Natural killer cell (primary cell): ENCODE measurements around the gene ADAMTS18. TPM values are rescaled to one million over a fixed set of nuclear protein-coding genes. Genes with fewer than 3 reads are reported as not detected.

Experiments used
- ATAC-seq, 3 donors: fragments of 150-1000 bp in 2 of 3; fragments of 200-7000 bp in 1 of 3; cut with Tn5 transposase; 1 replicate in 1 of 3; 2 replicates in 2 of 3; pipeline ENCODE4 v1.10.0; 2021; ENCODE audit warnings: mild to moderate bottlenecking in 2 of 3, moderate library complexity in 2 of 3
- DNase-seq, 2 donors: peaks; one replicate each; pipeline versions ENCODE4 v3.0.0 to v3.0.0-alpha.2; 2013 to 2021; ENCODE audit warnings: mixed read lengths in 1 of 2
- H3K27ac ChIP-seq: one replicate; pipeline ENCODE4 v1.5.1; 2013; ENCODE audit warnings: mild to moderate bottlenecking, low read length
- H3K27me3 ChIP-seq: one replicate; pipeline ENCODE4 v1.6.1; 2013; ENCODE audit warnings: low read length; ENCODE audit not compliant: control insufficient read depth, insufficient read depth
- H3K36me3 ChIP-seq: one replicate; pipeline ENCODE4 v1.6.1; 2013; ENCODE audit warnings: low read length; ENCODE audit not compliant: control insufficient read depth, insufficient read depth
- H3K4me1 ChIP-seq: one replicate; pipeline ENCODE4 v1.6.1; 2013; ENCODE audit warnings: low read length; ENCODE audit not compliant: control insufficient read depth, insufficient read depth
- H3K4me3 ChIP-seq: one replicate; pipeline ENCODE4 v1.5.1; 2013; ENCODE audit warnings: low read length
- H3K9me3 ChIP-seq: one replicate; pipeline ENCODE4 v1.6.1; 2013; ENCODE audit warnings: low read length; ENCODE audit not compliant: control insufficient read depth, insufficient read depth
- H3K27ac Mint-ChIP-seq, 2 donors: one replicate each; pipeline ENCODE4 v1.8.0; 2022; ENCODE audit warnings: mild to moderate bottlenecking in 2 of 2, mixed read lengths in 2 of 2, moderate library complexity in 1 of 2
- H3K27me3 Mint-ChIP-seq, 2 donors: one replicate each; pipeline ENCODE4 v1.8.0; 2022; ENCODE audit warnings: low read depth in 2 of 2, mixed read lengths in 2 of 2
- H3K36me3 Mint-ChIP-seq: one replicate; pipeline ENCODE4 v1.8.0; 2022; ENCODE audit warnings: mixed read lengths
- H3K4me1 Mint-ChIP-seq, 2 donors: one replicate each; pipeline ENCODE4 v1.8.0; 2022; ENCODE audit warnings: mixed read lengths in 2 of 2
- H3K4me3 Mint-ChIP-seq: one replicate; pipeline ENCODE4 v1.8.0; 2022; ENCODE audit warnings: mild to moderate bottlenecking, moderate library complexity, mixed read lengths
- H3K9me3 Mint-ChIP-seq, 2 donors: one replicate each; pipeline ENCODE4 v1.8.0; 2022; ENCODE audit warnings: mixed read lengths in 2 of 2
- WGBS: methylation state at CpG from one replicate; pipeline ENCODE4 v1.1.7; 2013; ENCODE audit warnings: missing lambda C conversion rate; ENCODE audit not compliant: insufficient coverage; 5-methylcytosine and 5-hydroxymethylcytosine counted together
- intact Hi-C: fragments of 100-400 bp; cut with micrococcal nuclease; formaldehyde crosslinking; loops from one replicate; pipeline ENCODE4 v1.14.2; 2022
- total RNA-seq, 4 donors: library from RNA; stranded (reverse); fragments of 120-200 nt in 1 of 4; gene quantifications; one replicate each; pipeline versions ENCODE4 v1.2.3 to v1.2.4, GENCODE V29; 2013 to 2022
- TF ChIP-seq, protein P1 (sequence below): fragments of 200-600 bp; IDR thresholded peaks from one replicate; pipeline ENCODE4 v1.8.0; 2022; ENCODE audit warnings: antibody characterized with exemption

ADAMTS18 gene
- total RNA-seq, 3 donors from 2014 or later (not counting 1 experiment from before 2014, with no cell fraction given) = not detected

DNA sequence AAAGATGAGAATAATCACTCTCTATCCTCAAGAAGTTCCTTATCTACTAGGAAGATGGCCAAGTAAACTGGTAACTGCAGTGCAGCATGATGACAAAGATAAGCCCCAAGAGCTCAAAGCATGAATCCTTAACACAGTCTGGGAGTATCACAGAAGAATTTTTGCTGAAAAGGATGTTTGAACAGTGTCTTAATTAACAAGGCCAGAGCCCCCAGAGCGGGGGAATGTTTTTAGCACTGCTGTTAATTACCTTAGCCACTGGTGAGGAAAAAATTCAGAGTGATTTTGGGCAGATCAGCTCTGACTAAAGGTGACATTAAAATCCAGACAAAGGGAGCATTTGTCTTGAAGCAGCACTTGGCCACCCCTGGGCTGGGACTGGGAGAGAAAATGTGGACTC, 30.1 kb downstream of the ADAMTS18 start:
- 77% methylated on average over 1 of the region's 1 CpG for WGBS
- no peak overlapping the region for H3K27ac Mint-ChIP-seq
- no peaks in the 10 kb centered on the region for H3K9me3 ChIP-seq
- H3K36me3 ChIP-seq = no peaks in the 10 kb centered on the region
- H3K27me3 ChIP-seq = no peaks in the 10 kb centered on the region
- DNase-seq (no peak), ATAC-seq (no peak)
- intact Hi-C loops = no loop called here
- TF ChIP-seq, protein P1, sequence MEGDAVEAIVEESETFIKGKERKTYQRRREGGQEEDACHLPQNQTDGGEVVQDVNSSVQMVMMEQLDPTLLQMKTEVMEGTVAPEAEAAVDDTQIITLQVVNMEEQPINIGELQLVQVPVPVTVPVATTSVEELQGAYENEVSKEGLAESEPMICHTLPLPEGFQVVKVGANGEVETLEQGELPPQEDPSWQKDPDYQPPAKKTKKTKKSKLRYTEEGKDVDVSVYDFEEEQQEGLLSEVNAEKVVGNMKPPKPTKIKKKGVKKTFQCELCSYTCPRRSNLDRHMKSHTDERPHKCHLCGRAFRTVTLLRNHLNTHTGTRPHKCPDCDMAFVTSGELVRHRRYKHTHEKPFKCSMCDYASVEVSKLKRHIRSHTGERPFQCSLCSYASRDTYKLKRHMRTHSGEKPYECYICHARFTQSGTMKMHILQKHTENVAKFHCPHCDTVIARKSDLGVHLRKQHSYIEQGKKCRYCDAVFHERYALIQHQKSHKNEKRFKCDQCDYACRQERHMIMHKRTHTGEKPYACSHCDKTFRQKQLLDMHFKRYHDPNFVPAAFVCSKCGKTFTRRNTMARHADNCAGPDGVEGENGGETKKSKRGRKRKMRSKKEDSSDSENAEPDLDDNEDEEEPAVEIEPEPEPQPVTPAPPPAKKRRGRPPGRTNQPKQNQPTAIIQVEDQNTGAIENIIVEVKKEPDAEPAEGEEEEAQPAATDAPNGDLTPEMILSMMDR = no peak
- no peak overlapping the region for H3K4me3 Mint-ChIP-seq
- H3K4me1 ChIP-seq = no peaks in the 10 kb centered on the region
- no peak overlapping the region for H3K4me3 ChIP-seq
- peaks cover 2% of the 10 kb centered on the region in 2 donors for H3K9me3 Mint-ChIP-seq
- peaks cover 22 to 49% of the 10 kb centered on the region in 2 donors for H3K27me3 Mint-ChIP-seq
- no peak overlapping the region for H3K27ac ChIP-seq
- H3K36me3 Mint-ChIP-seq = no peaks in the 10 kb centered on the region
- H3K4me1 Mint-ChIP-seq = peaks cover 0 to 6% of the 10 kb centered on the region in 2 donors

DNA sequence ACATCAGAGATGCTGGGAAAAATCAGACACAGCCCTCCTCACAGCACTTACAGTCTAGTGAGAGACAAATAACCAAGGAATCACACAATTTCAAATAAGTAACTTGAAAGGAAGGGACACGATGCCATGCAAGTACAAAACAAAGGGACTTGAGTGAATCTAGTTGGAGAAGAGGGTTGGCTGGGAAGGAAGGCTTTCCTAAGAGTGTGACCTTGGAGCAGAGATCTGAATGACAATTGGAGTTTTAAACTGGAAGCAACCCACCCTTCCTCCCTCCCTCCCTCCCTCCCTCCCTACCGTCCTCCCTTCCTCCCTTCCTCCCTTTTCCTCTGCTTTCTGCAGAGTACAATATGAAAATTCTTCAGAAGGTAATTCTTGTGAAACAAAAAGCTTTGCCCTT, 31.1 kb downstream of the ADAMTS18 start:
- ATAC-seq = no peak
- Mint-ChIP-seq H3K4me1 (peaks cover 0 to 6% of the 10 kb centered on the region in 2 donors), H3K4me3 (no peak overlapping the region), H3K27me3 (peaks cover 22 to 53% of the 10 kb centered on the region in 2 donors), H3K36me3 (no peaks in the 10 kb centered on the region), H3K9me3 (peaks cover 2% of the 10 kb centered on the region in 2 donors), H3K27ac (no peak overlapping the region)
- Histone ChIP-seq H3K27ac (no peak overlapping the region), H3K9me3 (no peaks in the 10 kb centered on the region), H3K4me1 (no peaks in the 10 kb centered on the region), H3K4me3 (no peak overlapping the region), H3K36me3 (no peaks in the 10 kb centered on the region), H3K27me3 (no peaks in the 10 kb centered on the region)
- 42% methylated on average over 2 of the region's 2 CpGs for WGBS
- intact Hi-C loops = no loop called here
- TF ChIP-seq, protein P1 = no peak
- no peak for DNase-seq

DNA sequence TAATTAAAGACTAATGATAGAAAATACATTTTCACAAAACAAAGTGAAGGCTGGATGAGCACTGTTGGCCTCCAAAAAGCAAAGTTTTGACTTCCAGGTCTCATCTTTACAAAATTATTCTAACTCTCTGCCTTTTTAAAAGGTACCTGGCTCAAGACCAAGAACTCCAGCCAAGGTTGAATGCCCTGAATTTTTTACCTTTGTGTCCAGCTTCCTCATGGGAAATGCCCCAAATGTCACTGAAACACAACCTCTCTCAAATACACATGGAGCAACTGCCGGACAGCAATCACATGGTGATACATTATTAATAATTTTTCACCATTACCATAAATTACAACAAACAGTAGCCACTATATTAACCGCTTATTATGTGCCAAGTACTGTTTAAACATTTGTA, 32.2 kb downstream of the ADAMTS18 start:
- Mint-ChIP-seq H3K27ac (no peak overlapping the region), H3K36me3 (no peaks in the 10 kb centered on the region), H3K4me1 (no peaks in the 10 kb centered on the region), H3K4me3 (no peak overlapping the region), H3K27me3 (peaks cover 25 to 54% of the 10 kb centered on the region in 2 donors), H3K9me3 (peaks cover 2% of the 10 kb centered on the region in 2 donors)
- 88% methylated on average over 1 of the region's 2 CpGs for WGBS
- DNase-seq (no peak), ATAC-seq (no peak)
- no peak overlapping the region for H3K4me3 ChIP-seq
- no peaks in the 10 kb centered on the region for H3K4me1 ChIP-seq
- TF ChIP-seq, protein P1 = no peak
- no peaks in the 10 kb centered on the region for H3K27me3 ChIP-seq
- intact Hi-C loops = no loop called here
- no peaks in the 10 kb centered on the region for H3K9me3 ChIP-seq
- no peak overlapping the region for H3K27ac ChIP-seq
- no peaks in the 10 kb centered on the region for H3K36me3 ChIP-seq

DNA sequence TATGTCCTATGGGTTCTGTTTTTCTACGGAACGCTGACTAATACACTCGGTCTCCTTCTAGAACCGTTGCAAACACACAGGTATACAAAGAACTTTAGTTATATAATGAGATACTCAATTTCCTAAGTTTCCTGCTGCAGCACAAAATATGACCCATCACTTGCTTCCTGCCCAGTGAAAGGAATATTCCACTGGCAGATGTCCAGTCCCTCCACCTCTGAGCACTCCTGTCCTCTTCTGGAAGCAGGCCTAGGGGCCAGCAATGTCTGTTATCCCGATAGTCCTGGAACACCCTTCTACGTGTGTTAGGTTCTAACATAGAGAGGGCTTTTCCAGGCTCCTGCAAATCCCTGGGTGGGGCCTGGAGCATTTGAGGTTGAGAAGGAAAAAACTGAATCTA, 32.7 kb downstream of the ADAMTS18 start:
- TF ChIP-seq, protein P1 = no peak
- DNase-seq (no peak), ATAC-seq (no peak)
- H3K4me3 ChIP-seq = no peak overlapping the region
- no peak overlapping the region for H3K27ac ChIP-seq
- H3K9me3 Mint-ChIP-seq = peaks cover 1 to 2% of the 10 kb centered on the region in 2 donors
- intact Hi-C loops = no loop called here
- H3K4me1 ChIP-seq = no peaks in the 10 kb centered on the region
- H3K4me3 Mint-ChIP-seq = no peak overlapping the region
- H3K9me3 ChIP-seq = no peaks in the 10 kb centered on the region
- H3K27me3 ChIP-seq = no peaks in the 10 kb centered on the region
- H3K27ac Mint-ChIP-seq = no peak overlapping the region
- no peaks in the 10 kb centered on the region for H3K36me3 ChIP-seq
- H3K27me3 Mint-ChIP-seq = peaks cover 23 to 54% of the 10 kb centered on the region in 2 donors
- H3K36me3 Mint-ChIP-seq = no peaks in the 10 kb centered on the region
- H3K4me1 Mint-ChIP-seq = no peaks in the 10 kb centered on the region
- WGBS = 81% methylated on average over 3 of the region's 6 CpGs
